HFFc6 (cell line): ENCODE measurements around the gene SDHAF1. TPM values are rescaled to one million over a fixed set of nuclear protein-coding genes. Genes with fewer than 3 reads are reported as not detected.

ENCODE experiments used
- DNase-seq: peaks from one replicate; pipeline ENCODE4 v3.0.0-alpha.2; 2018
- H3K27ac Mint-ChIP-seq: 2 replicates; pipeline ENCODE4 v1.8.0; 2020; ENCODE audit warnings: mild to moderate bottlenecking, mixed read lengths
- H3K27me3 Mint-ChIP-seq: 2 replicates; pipeline ENCODE4 v1.8.0; 2021; ENCODE audit warnings: mild to moderate bottlenecking, moderate library complexity, mixed read lengths; ENCODE audit not compliant: insufficient read depth
- H3K36me3 Mint-ChIP-seq: 2 replicates; pipeline ENCODE4 v1.8.0; 2021; ENCODE audit warnings: low read depth, mixed read lengths
- H3K4me1 Mint-ChIP-seq: 2 replicates; pipeline ENCODE4 v1.8.0; 2020; ENCODE audit warnings: low read depth, mixed read lengths
- H3K4me3 Mint-ChIP-seq: 2 replicates; pipeline ENCODE4 v1.8.0; 2020; ENCODE audit warnings: mild to moderate bottlenecking, moderate library complexity, mixed read lengths
- H3K9me3 Mint-ChIP-seq: 2 replicates; pipeline ENCODE4 v1.8.0; 2020; ENCODE audit warnings: mild to moderate bottlenecking, mixed read lengths
- CTCF ChIP-seq: fragments of 200-600 bp; sonication (generic); IDR thresholded peaks from 2 replicates; pipeline ENCODE4 v1.5.0; 2021; ENCODE audit warnings: antibody characterized with exemption, mild to moderate bottlenecking
- total RNA-seq, 6 experiments: library from RNA; stranded (reverse); fragmentation: NEBNext Ultra II Directional; extraction: Animal tissue kit (Norgen Biotek cat#: 25700); gene quantifications; 2 replicates in 1 of 6; 3 replicates in 5 of 6; pipeline ENCODE4 v1.2.3, GENCODE V29; 2021

SDHAF1 gene
- total RNA-seq, 6 experiments from 2014 or later = 8.2 to 12.5 (median 8.9) TPM

- Mint-ChIP-seq H3K27me3 (no peaks in the 10 kb centered on the region; the same call in 1 of the 2 replicates), H3K4me3 (peak within 1 kb of the TSS; percentile 80), H3K36me3 (no peaks in the 10 kb centered on the region), H3K9me3 (no peaks in the 10 kb centered on the region), H3K27ac (peak within 1 kb of the TSS; percentile 32), H3K4me1 (peaks cover 19% of the 10 kb centered on the region)
- no peak for TF ChIP-seq CTCF
- no peak for DNase-seq
These were observed 13.5 kb downstream of the SDHAF1 start, which contains the start of gene SYNE4 for GRCh38 chr19:36008336-36008978. SYNE4 (minus strand) TSS chr19:36008813; CDS start chr19:36008681, 132 bp downstream.

DNA sequence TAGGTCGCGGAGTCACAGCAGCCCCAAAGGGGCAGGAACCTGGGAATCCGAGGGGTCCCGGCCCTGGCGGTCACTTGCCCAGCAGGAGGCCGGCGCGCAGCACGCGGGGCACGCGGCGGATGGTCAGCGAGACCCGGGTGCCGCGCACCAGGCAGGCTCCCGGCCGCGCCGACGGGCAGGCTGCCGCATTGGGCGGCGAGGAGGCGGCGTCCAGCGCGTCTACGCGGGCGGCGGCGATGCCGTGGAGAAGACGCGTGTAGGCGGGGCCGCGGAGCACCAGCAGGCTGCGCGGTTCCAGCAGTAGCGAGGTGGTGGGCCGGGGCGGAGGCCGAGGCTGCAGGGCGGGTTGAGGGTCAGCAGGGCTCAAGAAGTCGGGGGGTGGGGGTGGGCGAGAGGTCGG lies 14.2 kb downstream of the SDHAF1 start:
- Mint-ChIP-seq H3K9me3 (no peaks in the 10 kb centered on the region), H3K4me3 (peak overlapping the region; percentile 80), H3K27ac (peak overlapping the region; percentile 32; the same call in 1 of the 2 replicates), H3K4me1 (peaks cover 25% of the 10 kb centered on the region), H3K36me3 (no peaks in the 10 kb centered on the region), H3K27me3 (peaks cover 3% of the 10 kb centered on the region)
- DNase-seq = peak; percentile 32
- no peak for TF ChIP-seq CTCF

DNA sequence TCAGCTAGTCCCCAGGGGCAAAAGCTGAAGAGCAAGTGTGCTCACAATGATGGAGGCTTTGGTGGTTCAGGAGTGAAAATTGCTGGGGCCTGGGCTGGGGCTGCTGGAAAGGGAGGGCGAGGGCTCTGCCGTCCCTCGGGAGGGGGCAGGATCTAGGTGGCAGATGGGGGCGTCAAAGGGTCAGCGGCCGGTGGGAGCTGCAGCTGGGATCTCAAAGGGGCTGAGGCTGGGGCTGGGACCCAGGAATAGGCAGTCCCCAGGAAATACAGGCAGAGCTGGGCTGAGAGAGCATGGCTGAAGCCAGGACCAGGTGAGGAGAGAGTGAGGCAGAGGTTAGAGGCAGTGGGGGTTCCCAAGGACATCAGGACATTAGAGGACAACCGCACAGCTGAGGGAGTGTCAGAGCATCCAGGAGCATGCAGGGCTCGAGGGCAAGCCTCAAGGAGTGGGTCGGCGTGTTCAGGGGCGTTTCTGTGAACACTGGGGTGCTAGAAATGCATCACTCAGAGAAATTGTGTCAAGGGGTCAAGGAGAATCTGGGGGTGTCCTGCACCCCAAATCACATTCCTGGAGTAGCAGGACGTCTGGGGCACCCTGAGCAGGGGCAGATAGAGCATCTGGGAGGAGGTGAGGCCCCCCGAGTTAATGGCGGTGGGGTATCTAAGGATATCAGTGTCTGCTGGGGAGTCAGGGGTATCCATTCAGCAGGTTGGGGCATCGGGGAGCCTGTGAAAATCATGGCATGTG lies 14.8 kb downstream of the SDHAF1 start:
- Mint-ChIP-seq H3K4me1 (peaks cover 31% of the 10 kb centered on the region), H3K27ac (peak overlapping the region; percentile 32), H3K4me3 (peak overlapping the region; percentile 80), H3K27me3 (peaks cover 4% of the 10 kb centered on the region), H3K36me3 (no peaks in the 10 kb centered on the region), H3K9me3 (no peaks in the 10 kb centered on the region)
- DNase-seq = no peak
- TF ChIP-seq CTCF = no peak

GRCh38 chr19:36010402-36010801 lies 15.4 kb downstream of the SDHAF1 start:
- H3K4me3 Mint-ChIP-seq = peak overlapping the region; percentile 27; the same call in 1 of the 2 replicates
- no peaks in the 10 kb centered on the region for H3K9me3 Mint-ChIP-seq
- H3K27ac Mint-ChIP-seq = no peak overlapping the region
- TF ChIP-seq CTCF = no peak
- DNase-seq = no peak
- H3K27me3 Mint-ChIP-seq = peaks cover 4% of the 10 kb centered on the region
- H3K4me1 Mint-ChIP-seq = peaks cover 37% of the 10 kb centered on the region
- no peaks in the 10 kb centered on the region for H3K36me3 Mint-ChIP-seq

- Mint-ChIP-seq H3K4me1 (peaks cover 38% of the 10 kb centered on the region), H3K36me3 (no peaks in the 10 kb centered on the region), H3K27me3 (peaks cover 5% of the 10 kb centered on the region), H3K9me3 (no peaks in the 10 kb centered on the region), H3K4me3 (peak overlapping the region; percentile 99), H3K27ac (peak overlapping the region; percentile 91)
- no peak for TF ChIP-seq CTCF
- no peak for DNase-seq
These were observed 18.5 kb downstream of the SDHAF1 start for GRCh38 chr19:36013280-36014011.
